ENCODE results near the gene TAS1R1.

DNA sequence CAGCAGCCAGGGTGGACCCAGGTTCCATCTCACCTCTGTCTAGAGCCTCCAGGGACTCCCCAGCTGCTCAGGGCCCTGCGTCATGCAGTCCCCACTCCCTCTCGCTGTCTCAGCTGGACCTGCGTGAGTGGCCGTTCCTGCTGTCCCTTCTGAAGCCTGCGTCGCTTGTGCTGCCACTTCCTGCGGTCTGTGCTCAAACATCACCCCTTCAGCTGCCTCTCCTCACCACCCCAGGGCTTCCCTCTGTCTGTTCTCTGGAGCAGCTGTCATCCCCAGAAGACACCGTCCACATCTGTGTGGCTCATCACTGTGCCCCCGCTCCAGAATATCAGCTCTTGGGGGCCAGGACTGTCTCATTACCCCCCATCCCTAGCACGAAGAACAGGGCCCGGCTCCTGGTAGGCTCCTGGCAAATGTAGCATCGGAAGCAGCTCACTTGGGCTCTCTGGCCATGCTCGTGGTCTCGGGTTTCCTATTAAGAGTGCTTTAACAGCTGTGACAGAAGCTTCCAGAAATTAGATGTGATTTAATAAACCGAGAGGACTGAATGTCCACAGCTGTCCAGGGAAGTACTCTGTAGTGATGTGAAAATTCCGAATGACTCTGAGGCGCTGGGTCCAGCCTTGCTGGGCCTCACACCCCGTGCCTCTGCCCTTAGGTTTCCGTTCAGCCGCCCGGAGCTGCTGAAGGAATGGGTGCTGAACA lies 72.9 kb downstream of the TAS1R1 start:
- TF ChIP-seq, protein P1, sequence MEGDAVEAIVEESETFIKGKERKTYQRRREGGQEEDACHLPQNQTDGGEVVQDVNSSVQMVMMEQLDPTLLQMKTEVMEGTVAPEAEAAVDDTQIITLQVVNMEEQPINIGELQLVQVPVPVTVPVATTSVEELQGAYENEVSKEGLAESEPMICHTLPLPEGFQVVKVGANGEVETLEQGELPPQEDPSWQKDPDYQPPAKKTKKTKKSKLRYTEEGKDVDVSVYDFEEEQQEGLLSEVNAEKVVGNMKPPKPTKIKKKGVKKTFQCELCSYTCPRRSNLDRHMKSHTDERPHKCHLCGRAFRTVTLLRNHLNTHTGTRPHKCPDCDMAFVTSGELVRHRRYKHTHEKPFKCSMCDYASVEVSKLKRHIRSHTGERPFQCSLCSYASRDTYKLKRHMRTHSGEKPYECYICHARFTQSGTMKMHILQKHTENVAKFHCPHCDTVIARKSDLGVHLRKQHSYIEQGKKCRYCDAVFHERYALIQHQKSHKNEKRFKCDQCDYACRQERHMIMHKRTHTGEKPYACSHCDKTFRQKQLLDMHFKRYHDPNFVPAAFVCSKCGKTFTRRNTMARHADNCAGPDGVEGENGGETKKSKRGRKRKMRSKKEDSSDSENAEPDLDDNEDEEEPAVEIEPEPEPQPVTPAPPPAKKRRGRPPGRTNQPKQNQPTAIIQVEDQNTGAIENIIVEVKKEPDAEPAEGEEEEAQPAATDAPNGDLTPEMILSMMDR (IDR thresholded peaks at IDR 0.05), result no peak
- TF ChIP-seq POLR2AphosphoS5 (IDR thresholded peaks at IDR 0.05; ENCODE audit: insufficient read depth in 1 of 2, low read depth in 1 of 2), result no peak
